Gastrocnemius medialis (tissue), 4 donors: ENCODE results near the gene ST7.
"Not testable (repeated sequence)": the region's sequence is repeated elsewhere in the genome, so short reads cannot be mapped to it uniquely, and the experiment has no call there.

Experiments
- CTCF ChIP-seq, 5 experiments: fragments of 450-650 bp in 3 of 5; fragments of 200-600 bp in 2 of 5; sonication (generic) in 2 of 5; IDR thresholded peaks in 4 of 5; conservative IDR thresholded peaks in 1 of 5; 1 replicate in 4 of 5; 2 replicates in 1 of 5; pipeline ENCODE4 v1.5.1; 2016 to 2019; ENCODE audit warnings: antibody characterized with exemption in 5 of 5, mild to moderate bottlenecking in 3 of 5, moderate library complexity in 3 of 5
- POLR2A ChIP-seq, 2 donors: fragments of 450-650 bp; IDR thresholded peaks; one replicate each; pipeline ENCODE4 v1.6.1; 2017; ENCODE audit warnings: antibody characterized with exemption in 2 of 2, mild to moderate bottlenecking in 2 of 2, moderate library complexity in 2 of 2

- not testable (repeated sequence) for TF ChIP-seq POLR2A (IDR thresholded peaks at IDR 0.05); CTCF (IDR thresholded peaks at IDR 0.05 in 4 of 5, conservative IDR thresholded peaks at IDR 0.05 in 1 of 5)
These were observed 17.9 kb downstream of the ST7 start for GRCh38 chr7:116971153-116971552.
